PC-9 (cell line): ENCODE results near the gene KCNT2. TPM values are rescaled to one million over a fixed set of nuclear protein-coding genes. Genes with fewer than 3 reads are reported as not detected.

Experiments
- BruUV-seq: library from RNA; stranded (reverse); fragments of 400-500 nt; replicated peaks from 2 replicates; lab custom pipeline; 2021; lab: Mats Ljungman, UMichigan
- CTCF ChIA-PET: fragments of 300-600 bp; sonication (Branson Sonifier 250); formaldehyde crosslinking; loops from one replicate; lab custom pipeline; 2022; ENCODE audit warnings: antibody characterized with exemption; lab: Charles Lee
- POLR2A ChIA-PET: fragments of 300-600 bp; sonication (Branson Sonifier 250); formaldehyde crosslinking; loops from one replicate; lab custom pipeline; 2022; ENCODE audit warnings: antibody characterized with exemption; ENCODE audit not compliant: unreplicated experiment; lab: Charles Lee
- DNase-seq, 2 experiments: peaks; one replicate each; pipeline versions ENCODE4 v3.0.0 to v3.0.0-alpha.2; 2015 to 2022; ENCODE audit warnings: mixed read lengths in 1 of 2
- H2AFZ ChIP-seq: fragments of 200-600 bp; sonication (generic); 2 replicates; pipeline ENCODE4 v1.8.1; 2017; ENCODE audit warnings: antibody characterized with exemption
- H3F3A ChIP-seq: fragments of 200-600 bp; sonication (generic); 2 replicates; pipeline ENCODE4 v1.8.1; 2017; ENCODE audit warnings: antibody characterized with exemption, mild to moderate bottlenecking, low read depth; ENCODE audit not compliant: insufficient read depth
- H3K27ac ChIP-seq: fragments of 200-600 bp; sonication (generic); 2 replicates; pipeline ENCODE4 v1.6.1; 2016; ENCODE audit warnings: mixed run types
- H3K27me3 ChIP-seq: fragments of 200-600 bp; sonication (generic); 2 replicates; pipeline ENCODE4 v1.6.1; 2016; ENCODE audit warnings: low read depth, mixed run types; ENCODE audit not compliant: insufficient read depth
- H3K36me3 ChIP-seq: fragments of 200-600 bp; sonication (generic); 2 replicates; pipeline ENCODE4 v1.6.1; 2016; ENCODE audit warnings: low read depth, mixed run types
- H3K4me1 ChIP-seq: fragments of 200-600 bp; sonication (generic); replicated peaks from 2 replicates; pipeline ENCODE4 v1.6.1; 2016; ENCODE audit warnings: mixed run types; ENCODE audit not compliant: insufficient read depth
- H3K4me2 ChIP-seq: fragments of 200-600 bp; sonication (generic); 2 replicates; pipeline ENCODE4 v1.6.1; 2017; ENCODE audit warnings: mixed run types
- H3K4me3 ChIP-seq: fragments of 200-600 bp; sonication (generic); 2 replicates; pipeline ENCODE4 v1.6.1; 2016; ENCODE audit warnings: mixed run types
- H3K79me2 ChIP-seq: fragments of 200-600 bp; sonication (generic); 2 replicates; pipeline ENCODE4 v1.6.1; 2017; ENCODE audit warnings: low read depth, mixed run types
- H3K9me2 ChIP-seq: fragments of 200-600 bp; sonication (generic); 2 replicates; pipeline ENCODE4 v1.8.1; 2017; ENCODE audit warnings: mild to moderate bottlenecking; ENCODE audit not compliant: insufficient read depth
- H3K9me3 ChIP-seq: fragments of 200-600 bp; sonication (generic); 2 replicates; pipeline ENCODE4 v1.8.1; 2016; ENCODE audit warnings: low read depth; ENCODE audit not compliant: insufficient read depth
- H4K20me1 ChIP-seq: fragments of 200-600 bp; sonication (generic); 2 replicates; pipeline ENCODE4 v1.8.1; 2017; ENCODE audit not compliant: insufficient read depth
- CTCF ChIP-seq: fragments of 200-600 bp; sonication (generic); conservative IDR thresholded peaks from 2 replicates; pipeline ENCODE4 v1.6.1; 2017; ENCODE audit warnings: mixed run types, antibody characterized with exemption, mild to moderate bottlenecking, moderate library complexity
- EZH2 ChIP-seq: fragments of 200-600 bp; sonication (generic); IDR thresholded peaks from 2 replicates; pipeline ENCODE4 v1.8.0; 2017; ENCODE audit warnings: antibody characterized with exemption, low read depth
- intact Hi-C: fragments of 100-400 bp; cut with micrococcal nuclease; formaldehyde crosslinking; loops from one replicate; pipeline ENCODE4 v1.10.0; 2022; ENCODE audit not compliant: unreplicated experiment
- total RNA-seq: library from RNA; stranded (reverse); gene quantifications from 2 replicates; pipeline ENCODE4 v1.2.3, GENCODE V29; 2021

Gene KCNT2
- total RNA-seq, 1 experiment from 2014 or later = 0.90 TPM

GRCh38 chr1:196442366-196442765 is 165.9 kb downstream of the KCNT2 start:
- Histone ChIP-seq H3K4me1 (no peaks in the 10 kb centered on the region), H3K4me3 (no peak overlapping the region), H3K9me3 (no peaks in the 10 kb centered on the region), H2AFZ (no peak overlapping the region), H3K79me2 (no peaks in the 10 kb centered on the region), H3K4me2 (no peak overlapping the region), H3F3A (0 out of 2 replicates have a peak, but pooled peaks cover 3% of the 10 kb centered on the region), H3K9me2 (no peaks in the 10 kb centered on the region), H4K20me1 (no peaks in the 10 kb centered on the region), H3K27ac (no peak overlapping the region), H3K27me3 (no peaks in the 10 kb centered on the region), H3K36me3 (no peaks in the 10 kb centered on the region)
- intact Hi-C loops = no loop called here
- DNase-seq = no peak
- POLR2A ChIA-PET = no interaction called here
- BruUV-seq = no TSS peak
- CTCF ChIA-PET = no interaction called here
- TF ChIP-seq CTCF (no peak), EZH2 (no peak)

GRCh38 chr1:196440711-196441110 is 167.5 kb downstream of the KCNT2 start:
- no peaks in the 10 kb centered on the region for H3K9me3 ChIP-seq
- H3K27ac ChIP-seq = no peak overlapping the region
- H3K4me1 ChIP-seq = no peaks in the 10 kb centered on the region
- DNase-seq = no peak
- no peaks in the 10 kb centered on the region for H3K36me3 ChIP-seq
- CTCF ChIA-PET = no interaction called here
- TF ChIP-seq EZH2 (no peak), CTCF (no peak)
- no peaks in the 10 kb centered on the region for H4K20me1 ChIP-seq
- intact Hi-C loops = no loop called here
- H3K27me3 ChIP-seq = no peaks in the 10 kb centered on the region
- H3K9me2 ChIP-seq = no peaks in the 10 kb centered on the region
- POLR2A ChIA-PET = no interaction called here
- H3K4me3 ChIP-seq = no peak overlapping the region
- H2AFZ ChIP-seq = 0 out of 2 replicates have a peak overlapping the region, but pooled peaks have one; percentile 62
- H3K4me2 ChIP-seq = no peak overlapping the region
- H3K79me2 ChIP-seq = no peaks in the 10 kb centered on the region
- no TSS peak for BruUV-seq
- 0 out of 2 replicates have a peak, but pooled peaks cover 3% of the 10 kb centered on the region for H3F3A ChIP-seq

GRCh38 chr1:196438329-196438728 is 169.9 kb downstream of the KCNT2 start:
- intact Hi-C loops = no loop called here
- no peak for DNase-seq

More at GRCh38 chr1:196438329-196438728, 169.9 kb downstream of the KCNT2 start:
- no peaks in the 10 kb centered on the region for H3K9me3 ChIP-seq
- no peaks in the 10 kb centered on the region for H3K4me1 ChIP-seq
- TF ChIP-seq CTCF (no peak), EZH2 (no peak)
- no peak overlapping the region for H3K4me3 ChIP-seq
- no peak overlapping the region for H3K27ac ChIP-seq
- 0 out of 2 replicates have a peak, but pooled peaks cover 3% of the 10 kb centered on the region for H3F3A ChIP-seq
- peak overlapping the region; percentile 46; the same call in 1 of the 2 replicates for H2AFZ ChIP-seq
- no TSS peak for BruUV-seq
- no peaks in the 10 kb centered on the region for H3K27me3 ChIP-seq
- H4K20me1 ChIP-seq = no peaks in the 10 kb centered on the region
- H3K36me3 ChIP-seq = no peaks in the 10 kb centered on the region
- H3K79me2 ChIP-seq = no peaks in the 10 kb centered on the region
- no peak overlapping the region for H3K4me2 ChIP-seq
- ChIA-PET CTCF (no interaction called here), POLR2A (no interaction called here)
- no peaks in the 10 kb centered on the region for H3K9me2 ChIP-seq
